ENCODE measurements around the gene ABCB4. TPM values are rescaled to one million over a fixed set of nuclear protein-coding genes. Genes with fewer than 3 reads are reported as not detected.
A peak's percentile ranks its signal among the peaks of the same experiment; 100 is the strongest.

The ABCB4 gene
- total and polyA plus RNA-seq, 3 experiments from 2014 or later: 0.13 to 0.44 TPM; not detected in 1

GRCh38 chr7:87507446-87507845 lies 32.0 kb upstream of the ABCB4 start:
- no peaks in the 10 kb centered on the region for H3K36me3 ChIP-seq (ENCODE audit: insufficient read depth, low read length)
- H3K27me3 Mint-ChIP-seq: peaks cover 0 to 1% of the 10 kb centered on the region in 2 donors
- ChIA-PET POLR2A (no interaction called here), CTCF (no interaction called here)
- no peak overlapping the region for H3K4me3 Mint-ChIP-seq
- no peaks in the 10 kb centered on the region for H3K9me3 ChIP-seq (ENCODE audit: low read length)
- H3K4me3 ChIP-seq (ENCODE audit: low read length): no peak overlapping the region
- H3K36me3 Mint-ChIP-seq: peaks cover 0 to 66% (median 0%) of the 10 kb centered on the region in 3 donors
- peak overlapping the region in 4 of 8 donors; percentile 3 to 47 (median 36) for H3K27ac Mint-ChIP-seq
- H3K27me3 ChIP-seq (ENCODE audit: insufficient read depth, low read length, poor library complexity, severe bottlenecking): no peaks in the 10 kb centered on the region
- DNase-seq: no peak
- H3K4me1 ChIP-seq (ENCODE audit: insufficient read depth, low read length): no peaks in the 10 kb centered on the region
- H3K27ac ChIP-seq (ENCODE audit: low read depth, low read length): no peak overlapping the region
- H3K9me3 Mint-ChIP-seq: no peaks in the 10 kb centered on the region
- H3K4me1 Mint-ChIP-seq: peaks cover 5 to 8% (median 6%) of the 10 kb centered on the region in 3 donors

- peaks cover 5 to 8% (median 6%) of the 10 kb centered on the region in 3 donors for H3K4me1 Mint-ChIP-seq
- DNase-seq: no peak
- no peak overlapping the region for H3K27ac ChIP-seq (ENCODE audit: low read depth, low read length)
- no peaks in the 10 kb centered on the region for H3K4me1 ChIP-seq (ENCODE audit: insufficient read depth, low read length)
- H3K27me3 Mint-ChIP-seq: peaks cover 0 to 1% of the 10 kb centered on the region in 2 donors
- ChIA-PET POLR2A (no interaction called here), CTCF (interaction anchor here (1.0 to 1.8 kb wide), 2 partner anchors 8 to 380 kb away, joined by 3 to 6 read pairs; no protein-coding TSS in a partner anchor)
- no peak overlapping the region for H3K4me3 Mint-ChIP-seq
- no peaks in the 10 kb centered on the region for H3K36me3 ChIP-seq (ENCODE audit: insufficient read depth, low read length)
- H3K9me3 ChIP-seq (ENCODE audit: low read length): no peaks in the 10 kb centered on the region
- no peaks in the 10 kb centered on the region for H3K27me3 ChIP-seq (ENCODE audit: insufficient read depth, low read length, poor library complexity, severe bottlenecking)
- peak overlapping the region in 2 of 8 donors; percentile 3 to 70 for H3K27ac Mint-ChIP-seq
- peaks cover 0 to 64% (median 0%) of the 10 kb centered on the region in 3 donors for H3K36me3 Mint-ChIP-seq
- H3K9me3 Mint-ChIP-seq: no peaks in the 10 kb centered on the region
- no peak overlapping the region for H3K4me3 ChIP-seq (ENCODE audit: low read length)
Measured at GRCh38 chr7:87506246-87507180, 31.0 kb upstream of the ABCB4 start.

- no peaks in the 10 kb centered on the region for H3K9me3 ChIP-seq (ENCODE audit: low read length)
- no peaks in the 10 kb centered on the region for H3K4me1 ChIP-seq (ENCODE audit: insufficient read depth, low read length)
- ChIA-PET CTCF (interaction anchor here (1.0 to 1.8 kb wide), 2 partner anchors 9 to 381 kb away, joined by 3 to 6 read pairs; no protein-coding TSS in a partner anchor), POLR2A (no interaction called here)
- H3K27me3 ChIP-seq (ENCODE audit: insufficient read depth, low read length, poor library complexity, severe bottlenecking): no peaks in the 10 kb centered on the region
- no peaks in the 10 kb centered on the region for H3K36me3 ChIP-seq (ENCODE audit: insufficient read depth, low read length)
- no peak overlapping the region for H3K27ac Mint-ChIP-seq
- no peak overlapping the region for H3K27ac ChIP-seq (ENCODE audit: low read depth, low read length)
- H3K9me3 Mint-ChIP-seq: no peaks in the 10 kb centered on the region
- H3K4me3 Mint-ChIP-seq: no peak overlapping the region
- H3K4me1 Mint-ChIP-seq: peaks cover 2 to 3% (median 2%) of the 10 kb centered on the region in 3 donors
- no peak overlapping the region for H3K4me3 ChIP-seq (ENCODE audit: low read length)
- peaks cover 4 to 62% (median 5%) of the 10 kb centered on the region in 3 donors for H3K36me3 Mint-ChIP-seq
- peaks cover 0 to 3% of the 10 kb centered on the region in 2 donors for H3K27me3 Mint-ChIP-seq
- DNase-seq: no peak
Measured at GRCh38 chr7:87505557-87506245, 30.2 kb upstream of the ABCB4 start.

GRCh38 chr7:87505122-87505521 lies 29.6 kb upstream of the ABCB4 start:
- CTCF ChIA-PET: interaction anchor here (1.8 kb wide), 1 partner anchor 382 kb away, joined by 6 read pairs; no protein-coding TSS in a partner anchor
- H3K27ac Mint-ChIP-seq: peak overlapping the region in 1 of 8 donors; percentile 66

GRCh38 chr7:87499494-87499893 lies 24.0 kb upstream of the ABCB4 start:
- no peaks in the 10 kb centered on the region for H3K4me1 Mint-ChIP-seq
- H3K9me3 Mint-ChIP-seq: peaks cover 0 to 1% (median 0%) of the 10 kb centered on the region in 5 donors
- H3K27me3 Mint-ChIP-seq: peaks cover 0 to 2% of the 10 kb centered on the region in 2 donors
- no peak overlapping the region for H3K27ac ChIP-seq (ENCODE audit: low read depth, low read length)
- CTCF ChIA-PET: no interaction called here
- no peak overlapping the region for H3K4me3 ChIP-seq (ENCODE audit: low read length)
- POLR2A ChIA-PET: no interaction called here
- H3K36me3 ChIP-seq (ENCODE audit: insufficient read depth, low read length): no peaks in the 10 kb centered on the region
- H3K36me3 Mint-ChIP-seq: peaks cover 4 to 11% (median 8%) of the 10 kb centered on the region in 3 donors
- H3K9me3 ChIP-seq (ENCODE audit: low read length): no peaks in the 10 kb centered on the region
- no peak for DNase-seq
- no peak overlapping the region for H3K27ac Mint-ChIP-seq
- H3K4me3 Mint-ChIP-seq: no peak overlapping the region
- no peaks in the 10 kb centered on the region for H3K4me1 ChIP-seq (ENCODE audit: insufficient read depth, low read length)
- no peaks in the 10 kb centered on the region for H3K27me3 ChIP-seq (ENCODE audit: insufficient read depth, low read length, poor library complexity, severe bottlenecking)

More at GRCh38 chr7:87505122-87505521, 29.6 kb upstream of the ABCB4 start:
- no peaks in the 10 kb centered on the region for H3K9me3 ChIP-seq (ENCODE audit: low read length)
- no peak overlapping the region for H3K4me3 ChIP-seq (ENCODE audit: low read length)
- no peak overlapping the region for H3K4me3 Mint-ChIP-seq
- H3K9me3 Mint-ChIP-seq: no peaks in the 10 kb centered on the region
- H3K27ac ChIP-seq (ENCODE audit: low read depth, low read length): no peak overlapping the region
- H3K36me3 Mint-ChIP-seq: peaks cover 4 to 59% (median 11%) of the 10 kb centered on the region in 3 donors
- no peak for DNase-seq
- no peaks in the 10 kb centered on the region for H3K4me1 ChIP-seq (ENCODE audit: insufficient read depth, low read length)
- no peaks in the 10 kb centered on the region for H3K27me3 ChIP-seq (ENCODE audit: insufficient read depth, low read length, poor library complexity, severe bottlenecking)
- POLR2A ChIA-PET: no interaction called here
- H3K36me3 ChIP-seq (ENCODE audit: insufficient read depth, low read length): no peaks in the 10 kb centered on the region
- H3K4me1 Mint-ChIP-seq: no peaks in the 10 kb centered on the region
- H3K27me3 Mint-ChIP-seq: peaks cover 0 to 3% of the 10 kb centered on the region in 2 donors

GRCh38 chr7:87498893-87499292 lies 23.4 kb upstream of the ABCB4 start:
- ChIA-PET CTCF (no interaction called here), POLR2A (no interaction called here)
- no peaks in the 10 kb centered on the region for H3K9me3 ChIP-seq (ENCODE audit: low read length)
- peaks cover 4 to 11% (median 6%) of the 10 kb centered on the region in 3 donors for H3K36me3 Mint-ChIP-seq
- H3K9me3 Mint-ChIP-seq: peaks cover 0 to 1% (median 0%) of the 10 kb centered on the region in 5 donors
- H3K4me1 Mint-ChIP-seq: no peaks in the 10 kb centered on the region
- no peaks in the 10 kb centered on the region for H3K4me1 ChIP-seq (ENCODE audit: insufficient read depth, low read length)
- H3K27ac ChIP-seq (ENCODE audit: low read depth, low read length): no peak overlapping the region
- H3K27me3 ChIP-seq (ENCODE audit: insufficient read depth, low read length, poor library complexity, severe bottlenecking): no peaks in the 10 kb centered on the region
- peak overlapping the region in 1 of 8 donors; percentile 79 for H3K27ac Mint-ChIP-seq
- no peak overlapping the region for H3K4me3 ChIP-seq (ENCODE audit: low read length)
- H3K36me3 ChIP-seq (ENCODE audit: insufficient read depth, low read length): no peaks in the 10 kb centered on the region
- H3K4me3 Mint-ChIP-seq: no peak overlapping the region
- peaks cover 0 to 2% of the 10 kb centered on the region in 2 donors for H3K27me3 Mint-ChIP-seq
- DNase-seq: no peak

- Mint-ChIP-seq H3K36me3 (peaks cover 3 to 11% (median 4%) of the 10 kb centered on the region in 3 donors), H3K9me3 (peaks cover 0 to 1% (median 0%) of the 10 kb centered on the region in 5 donors), H3K4me1 (no peaks in the 10 kb centered on the region), H3K27me3 (peaks cover 0 to 2% of the 10 kb centered on the region in 2 donors), H3K4me3 (no peak overlapping the region), H3K27ac (no peak overlapping the region)
- Histone ChIP-seq H3K36me3 (ENCODE audit: insufficient read depth, low read length) (no peaks in the 10 kb centered on the region), H3K4me1 (ENCODE audit: insufficient read depth, low read length) (no peaks in the 10 kb centered on the region), H3K27me3 (ENCODE audit: insufficient read depth, low read length, poor library complexity, severe bottlenecking) (no peaks in the 10 kb centered on the region), H3K4me3 (ENCODE audit: low read length) (no peak overlapping the region), H3K9me3 (ENCODE audit: low read length) (no peaks in the 10 kb centered on the region), H3K27ac (ENCODE audit: low read depth, low read length) (no peak overlapping the region)
- POLR2A ChIA-PET: no interaction called here
- CTCF ChIA-PET: no interaction called here
- DNase-seq: no peak
Measured at GRCh38 chr7:87497482-87497881, 22.0 kb upstream of the ABCB4 start.

- DNase-seq: no peak
- no peaks in the 10 kb centered on the region for H3K4me1 ChIP-seq (ENCODE audit: insufficient read depth, low read length)
- no peak overlapping the region for H3K27ac ChIP-seq (ENCODE audit: low read depth, low read length)
- H3K36me3 ChIP-seq (ENCODE audit: insufficient read depth, low read length): no peaks in the 10 kb centered on the region
- CTCF ChIA-PET: no interaction called here
- peaks cover 0 to 3% (median 0%) of the 10 kb centered on the region in 3 donors for H3K36me3 Mint-ChIP-seq
- no peaks in the 10 kb centered on the region for H3K4me1 Mint-ChIP-seq
- H3K4me3 Mint-ChIP-seq: no peak overlapping the region
- no peaks in the 10 kb centered on the region for H3K27me3 ChIP-seq (ENCODE audit: insufficient read depth, low read length, poor library complexity, severe bottlenecking)
- H3K9me3 ChIP-seq (ENCODE audit: low read length): no peaks in the 10 kb centered on the region
- H3K9me3 Mint-ChIP-seq: peaks cover 0 to 1% (median 0%) of the 10 kb centered on the region in 5 donors
- H3K27ac Mint-ChIP-seq: no peak overlapping the region
- no peaks in the 10 kb centered on the region for H3K27me3 Mint-ChIP-seq
- POLR2A ChIA-PET: no interaction called here
- H3K4me3 ChIP-seq (ENCODE audit: low read length): no peak overlapping the region
Measured at GRCh38 chr7:87495366-87495765, 19.9 kb upstream of the ABCB4 start.
